Activated T-cell treated with anti-CD3 and anti-CD28 coated beads, Interleukin-2, amount 50 U/mL, for 4 hours (primary cell): Measurements from ENCODE around the gene IBA57. TPM values are rescaled to one million over a fixed set of nuclear protein-coding genes. Genes with fewer than 3 reads are reported as not detected.
"Not testable (repeated sequence)": the region's sequence is repeated elsewhere in the genome, so short reads cannot be mapped to it uniquely, and the experiment has no call there.

Experiments used
- ATAC-seq, 2 donors: fragments of 200-7000 bp; cut with Tn5 transposase; one replicate each; pipeline ENCODE4 v1.10.0; 2021
- DNase-seq: peaks from one replicate; pipeline ENCODE4 v3.0.0-alpha.2; 2020
- H3K27me3 Mint-ChIP-seq: one replicate; pipeline ENCODE4 v1.8.0; 2021; ENCODE audit warnings: low read depth, mixed read lengths
- H3K36me3 Mint-ChIP-seq: one replicate; pipeline ENCODE4 v1.8.0; 2022; ENCODE audit warnings: mixed read lengths; ENCODE audit not compliant: insufficient read depth
- H3K4me1 Mint-ChIP-seq: one replicate; pipeline ENCODE4 v1.8.0; 2021; ENCODE audit warnings: low read depth, mixed read lengths
- H3K4me3 Mint-ChIP-seq: one replicate; pipeline ENCODE4 v1.8.0; 2021; ENCODE audit warnings: mild to moderate bottlenecking, moderate library complexity, mixed read lengths
- H3K9me3 Mint-ChIP-seq: one replicate; pipeline ENCODE4 v1.8.0; 2021; ENCODE audit warnings: mixed read lengths
- total RNA-seq, 3 donors: library from RNA; stranded (reverse); gene quantifications; one replicate each; pipeline ENCODE4 v1.2.1, GENCODE V29; 2021

The IBA57 gene
- total RNA-seq, 3 donors from 2014 or later: 14.5 to 17.6 (median 15.9) TPM

GRCh38 chr1:228219245-228219961, 53.8 kb downstream of the IBA57 start:
- DNase-seq: no peak
- H3K36me3 Mint-ChIP-seq: peaks cover 23% of the 10 kb centered on the region
- no peaks in the 10 kb centered on the region for H3K9me3 Mint-ChIP-seq
- H3K27me3 Mint-ChIP-seq: no peaks in the 10 kb centered on the region
- H3K4me3 Mint-ChIP-seq: no peak overlapping the region
- peaks cover 3% of the 10 kb centered on the region for H3K4me1 Mint-ChIP-seq
- ATAC-seq: no peak

- Mint-ChIP-seq H3K4me3 (no peak overlapping the region), H3K27me3 (no peaks in the 10 kb centered on the region), H3K36me3 (peaks cover 31% of the 10 kb centered on the region), H3K4me1 (no peaks in the 10 kb centered on the region), H3K9me3 (peaks cover 4% of the 10 kb centered on the region)
- DNase-seq (no peak), ATAC-seq (no peak)
Measured at GRCh38 chr1:228219962-228220780, 54.6 kb downstream of the IBA57 start.

- DNase-seq, H3K9me3 Mint-ChIP-seq, H3K27me3 Mint-ChIP-seq, H3K4me1 Mint-ChIP-seq, ATAC-seq, H3K4me3 Mint-ChIP-seq: not testable (repeated sequence)
- peaks cover 34% of the 10 kb centered on the region for H3K36me3 Mint-ChIP-seq
Measured at GRCh38 chr1:228221097-228221496, 55.5 kb downstream of the IBA57 start.

GRCh38 chr1:228222548-228222947, 56.9 kb downstream of the IBA57 start:
- Mint-ChIP-seq H3K4me3 (no peak overlapping the region), H3K27me3 (no peaks in the 10 kb centered on the region), H3K36me3 (peaks cover 36% of the 10 kb centered on the region), H3K4me1 (no peaks in the 10 kb centered on the region), H3K9me3 (peaks cover 4% of the 10 kb centered on the region)
- no peak for DNase-seq
- ATAC-seq: no peak

GRCh38 chr1:228224198-228225164, 58.9 kb downstream of the IBA57 start:
- ATAC-seq (no peak), DNase-seq (no peak)
- peaks cover 38% of the 10 kb centered on the region for H3K36me3 Mint-ChIP-seq
- no peaks in the 10 kb centered on the region for H3K4me1 Mint-ChIP-seq
- H3K27me3 Mint-ChIP-seq: no peaks in the 10 kb centered on the region
- no peak overlapping the region for H3K4me3 Mint-ChIP-seq
- peaks cover 4% of the 10 kb centered on the region for H3K9me3 Mint-ChIP-seq

GRCh38 chr1:228225165-228225710, 59.6 kb downstream of the IBA57 start:
- Mint-ChIP-seq H3K36me3 (peaks cover 39% of the 10 kb centered on the region), H3K4me3 (no peak overlapping the region), H3K4me1 (no peaks in the 10 kb centered on the region), H3K9me3 (peaks cover 4% of the 10 kb centered on the region), H3K27me3 (no peaks in the 10 kb centered on the region)
- ATAC-seq (no peak), DNase-seq (no peak)

GRCh38 chr1:228225740-228226139, 60.1 kb downstream of the IBA57 start:
- no peak for ATAC-seq
- H3K27me3 Mint-ChIP-seq: no peaks in the 10 kb centered on the region
- H3K9me3 Mint-ChIP-seq: peaks cover 4% of the 10 kb centered on the region
- no peaks in the 10 kb centered on the region for H3K4me1 Mint-ChIP-seq
- H3K36me3 Mint-ChIP-seq: peaks cover 42% of the 10 kb centered on the region
- DNase-seq: no peak
- H3K4me3 Mint-ChIP-seq: no peak overlapping the region

GRCh38 chr1:228226141-228226874, 60.7 kb downstream of the IBA57 start:
- no peak for ATAC-seq
- Mint-ChIP-seq H3K4me3 (no peak overlapping the region), H3K4me1 (no peaks in the 10 kb centered on the region), H3K36me3 (peaks cover 43% of the 10 kb centered on the region), H3K9me3 (peaks cover 4% of the 10 kb centered on the region), H3K27me3 (no peaks in the 10 kb centered on the region)
- DNase-seq: no peak

GRCh38 chr1:228226956-228227791, 61.6 kb downstream of the IBA57 start:
- H3K9me3 Mint-ChIP-seq: peaks cover 7% of the 10 kb centered on the region
- ATAC-seq (no peak), DNase-seq (no peak)
- H3K4me1 Mint-ChIP-seq: no peaks in the 10 kb centered on the region
- H3K27me3 Mint-ChIP-seq: no peaks in the 10 kb centered on the region
- no peak overlapping the region for H3K4me3 Mint-ChIP-seq
- H3K36me3 Mint-ChIP-seq: peaks cover 47% of the 10 kb centered on the region

- H3K27me3 Mint-ChIP-seq, H3K4me1 Mint-ChIP-seq, DNase-seq, H3K4me3 Mint-ChIP-seq, ATAC-seq: not testable (repeated sequence)
- Mint-ChIP-seq H3K36me3 (peaks cover 56% of the 10 kb centered on the region), H3K9me3 (peaks cover 12% of the 10 kb centered on the region)
Measured at GRCh38 chr1:228228147-228228546, 62.5 kb downstream of the IBA57 start.

- Mint-ChIP-seq H3K36me3 (peaks cover 58% of the 10 kb centered on the region), H3K9me3 (peaks cover 17% of the 10 kb centered on the region), H3K27me3 (no peaks in the 10 kb centered on the region), H3K4me1 (no peaks in the 10 kb centered on the region), H3K4me3 (no peak overlapping the region)
- no peak for ATAC-seq
- DNase-seq: no peak
Measured at GRCh38 chr1:228228601-228229074, 63.0 kb downstream of the IBA57 start.

- Mint-ChIP-seq H3K9me3 (peaks cover 26% of the 10 kb centered on the region), H3K4me1 (no peaks in the 10 kb centered on the region), H3K27me3 (no peaks in the 10 kb centered on the region), H3K4me3 (no peak overlapping the region), H3K36me3 (peaks cover 53% of the 10 kb centered on the region)
- DNase-seq: no peak
- no peak for ATAC-seq
Measured at GRCh38 chr1:228231189-228231588, 65.6 kb downstream of the IBA57 start.
